ENCODE results near the gene TIGAR. TPM values are rescaled to one million over a fixed set of nuclear protein-coding genes. Genes with fewer than 3 reads are reported as not detected.

TIGAR gene
- total and polyA plus RNA-seq, 2 of the 8 experiments (the other 6 are each of a cell fraction or from before 2014, with no cell fraction given), result 3.8 to 26.4 TPM

DNA sequence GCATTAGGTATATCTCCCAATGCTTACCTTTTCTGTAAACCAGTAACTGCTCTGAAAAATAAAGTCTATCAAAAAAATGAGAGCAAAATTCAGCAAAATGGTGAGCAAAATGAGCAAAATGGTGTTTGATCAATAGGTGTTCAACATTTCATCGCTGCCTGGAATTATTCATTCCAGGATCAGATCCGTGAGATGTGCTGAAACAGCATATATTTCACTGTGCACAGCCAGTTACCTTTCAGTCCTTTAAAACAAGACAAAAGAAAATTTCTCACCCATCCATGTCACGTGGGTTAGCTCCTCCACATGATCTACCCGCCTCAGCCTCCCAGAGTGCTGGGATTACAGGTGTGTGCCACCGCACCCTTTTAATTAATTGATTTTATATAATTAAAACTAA is 66.6 kb downstream of the TIGAR start (continued):
- TF ChIP-seq, protein P1, sequence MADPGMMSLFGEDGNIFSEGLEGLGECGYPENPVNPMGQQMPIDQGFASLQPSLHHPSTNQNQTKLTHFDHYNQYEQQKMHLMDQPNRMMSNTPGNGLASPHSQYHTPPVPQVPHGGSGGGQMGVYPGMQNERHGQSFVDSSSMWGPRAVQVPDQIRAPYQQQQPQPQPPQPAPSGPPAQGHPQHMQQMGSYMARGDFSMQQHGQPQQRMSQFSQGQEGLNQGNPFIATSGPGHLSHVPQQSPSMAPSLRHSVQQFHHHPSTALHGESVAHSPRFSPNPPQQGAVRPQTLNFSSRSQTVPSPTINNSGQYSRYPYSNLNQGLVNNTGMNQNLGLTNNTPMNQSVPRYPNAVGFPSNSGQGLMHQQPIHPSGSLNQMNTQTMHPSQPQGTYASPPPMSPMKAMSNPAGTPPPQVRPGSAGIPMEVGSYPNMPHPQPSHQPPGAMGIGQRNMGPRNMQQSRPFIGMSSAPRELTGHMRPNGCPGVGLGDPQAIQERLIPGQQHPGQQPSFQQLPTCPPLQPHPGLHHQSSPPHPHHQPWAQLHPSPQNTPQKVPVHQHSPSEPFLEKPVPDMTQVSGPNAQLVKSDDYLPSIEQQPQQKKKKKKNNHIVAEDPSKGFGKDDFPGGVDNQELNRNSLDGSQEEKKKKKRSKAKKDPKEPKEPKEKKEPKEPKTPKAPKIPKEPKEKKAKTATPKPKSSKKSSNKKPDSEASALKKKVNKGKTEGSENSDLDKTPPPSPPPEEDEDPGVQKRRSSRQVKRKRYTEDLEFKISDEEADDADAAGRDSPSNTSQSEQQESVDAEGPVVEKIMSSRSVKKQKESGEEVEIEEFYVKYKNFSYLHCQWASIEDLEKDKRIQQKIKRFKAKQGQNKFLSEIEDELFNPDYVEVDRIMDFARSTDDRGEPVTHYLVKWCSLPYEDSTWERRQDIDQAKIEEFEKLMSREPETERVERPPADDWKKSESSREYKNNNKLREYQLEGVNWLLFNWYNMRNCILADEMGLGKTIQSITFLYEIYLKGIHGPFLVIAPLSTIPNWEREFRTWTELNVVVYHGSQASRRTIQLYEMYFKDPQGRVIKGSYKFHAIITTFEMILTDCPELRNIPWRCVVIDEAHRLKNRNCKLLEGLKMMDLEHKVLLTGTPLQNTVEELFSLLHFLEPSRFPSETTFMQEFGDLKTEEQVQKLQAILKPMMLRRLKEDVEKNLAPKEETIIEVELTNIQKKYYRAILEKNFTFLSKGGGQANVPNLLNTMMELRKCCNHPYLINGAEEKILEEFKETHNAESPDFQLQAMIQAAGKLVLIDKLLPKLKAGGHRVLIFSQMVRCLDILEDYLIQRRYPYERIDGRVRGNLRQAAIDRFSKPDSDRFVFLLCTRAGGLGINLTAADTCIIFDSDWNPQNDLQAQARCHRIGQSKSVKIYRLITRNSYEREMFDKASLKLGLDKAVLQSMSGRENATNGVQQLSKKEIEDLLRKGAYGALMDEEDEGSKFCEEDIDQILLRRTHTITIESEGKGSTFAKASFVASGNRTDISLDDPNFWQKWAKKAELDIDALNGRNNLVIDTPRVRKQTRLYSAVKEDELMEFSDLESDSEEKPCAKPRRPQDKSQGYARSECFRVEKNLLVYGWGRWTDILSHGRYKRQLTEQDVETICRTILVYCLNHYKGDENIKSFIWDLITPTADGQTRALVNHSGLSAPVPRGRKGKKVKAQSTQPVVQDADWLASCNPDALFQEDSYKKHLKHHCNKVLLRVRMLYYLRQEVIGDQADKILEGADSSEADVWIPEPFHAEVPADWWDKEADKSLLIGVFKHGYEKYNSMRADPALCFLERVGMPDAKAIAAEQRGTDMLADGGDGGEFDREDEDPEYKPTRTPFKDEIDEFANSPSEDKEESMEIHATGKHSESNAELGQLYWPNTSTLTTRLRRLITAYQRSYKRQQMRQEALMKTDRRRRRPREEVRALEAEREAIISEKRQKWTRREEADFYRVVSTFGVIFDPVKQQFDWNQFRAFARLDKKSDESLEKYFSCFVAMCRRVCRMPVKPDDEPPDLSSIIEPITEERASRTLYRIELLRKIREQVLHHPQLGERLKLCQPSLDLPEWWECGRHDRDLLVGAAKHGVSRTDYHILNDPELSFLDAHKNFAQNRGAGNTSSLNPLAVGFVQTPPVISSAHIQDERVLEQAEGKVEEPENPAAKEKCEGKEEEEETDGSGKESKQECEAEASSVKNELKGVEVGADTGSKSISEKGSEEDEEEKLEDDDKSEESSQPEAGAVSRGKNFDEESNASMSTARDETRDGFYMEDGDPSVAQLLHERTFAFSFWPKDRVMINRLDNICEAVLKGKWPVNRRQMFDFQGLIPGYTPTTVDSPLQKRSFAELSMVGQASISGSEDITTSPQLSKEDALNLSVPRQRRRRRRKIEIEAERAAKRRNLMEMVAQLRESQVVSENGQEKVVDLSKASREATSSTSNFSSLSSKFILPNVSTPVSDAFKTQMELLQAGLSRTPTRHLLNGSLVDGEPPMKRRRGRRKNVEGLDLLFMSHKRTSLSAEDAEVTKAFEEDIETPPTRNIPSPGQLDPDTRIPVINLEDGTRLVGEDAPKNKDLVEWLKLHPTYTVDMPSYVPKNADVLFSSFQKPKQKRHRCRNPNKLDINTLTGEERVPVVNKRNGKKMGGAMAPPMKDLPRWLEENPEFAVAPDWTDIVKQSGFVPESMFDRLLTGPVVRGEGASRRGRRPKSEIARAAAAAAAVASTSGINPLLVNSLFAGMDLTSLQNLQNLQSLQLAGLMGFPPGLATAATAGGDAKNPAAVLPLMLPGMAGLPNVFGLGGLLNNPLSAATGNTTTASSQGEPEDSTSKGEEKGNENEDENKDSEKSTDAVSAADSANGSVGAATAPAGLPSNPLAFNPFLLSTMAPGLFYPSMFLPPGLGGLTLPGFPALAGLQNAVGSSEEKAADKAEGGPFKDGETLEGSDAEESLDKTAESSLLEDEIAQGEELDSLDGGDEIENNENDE (IDR thresholded peaks at IDR 0.05; ENCODE audit: insufficient replicate concordance, low read length), result no peak
